ENCODE measurements around the gene PRRG4. TPM values are rescaled to one million over a fixed set of nuclear protein-coding genes. Genes with fewer than 3 reads are reported as not detected.
A peak's percentile ranks its signal among the peaks of the same experiment; 100 is the strongest.
"Not testable (repeated sequence)": the region's sequence is repeated elsewhere in the genome, so short reads cannot be mapped to it uniquely, and the experiment has no call there.

PRRG4 gene
- under 0.01 TPM for total RNA-seq

GRCh38 chr11:32829680-32830412 lies at the start of gene PRRG4:
TSS of gene PRRG4 (plus strand) at chr11:32829927. CDS start at chr11:32830530, 603 bp downstream.
- DNase-seq (ENCODE audit: low spot score in 2 of 2) (peak; percentile 48 to 59), FAIRE-seq (no peak)

- not testable (repeated sequence) for DNase-seq (ENCODE audit: low spot score in 2 of 2); FAIRE-seq
Observed at GRCh38 chr11:32780839-32781238, 48.9 kb upstream of the PRRG4 start.

GRCh38 chr11:32781721-32782120 lies 48.0 kb upstream of the PRRG4 start:
- FAIRE-seq (no peak), DNase-seq (ENCODE audit: low spot score in 2 of 2) (no peak)

- DNase-seq (ENCODE audit: low spot score in 2 of 2): no peak
- no peak for FAIRE-seq
Observed at GRCh38 chr11:32785262-32785661, 44.5 kb upstream of the PRRG4 start.

- no peak for DNase-seq (ENCODE audit: low spot score in 2 of 2)
- no peak for FAIRE-seq
Observed at GRCh38 chr11:32786811-32787210, 42.9 kb upstream of the PRRG4 start.

- FAIRE-seq (no peak), DNase-seq (ENCODE audit: low spot score in 2 of 2) (no peak)
Observed at GRCh38 chr11:32790916-32791315, 38.8 kb upstream of the PRRG4 start.

- FAIRE-seq (no peak), DNase-seq (ENCODE audit: low spot score in 2 of 2) (no peak)
Observed at GRCh38 chr11:32792111-32792947, 37.4 kb upstream of the PRRG4 start.

- DNase-seq (ENCODE audit: low spot score in 2 of 2) (peak in 1 of 2 donors; percentile 20), FAIRE-seq (peak; percentile 50)
Observed at GRCh38 chr11:32792948-32793475, 36.7 kb upstream of the PRRG4 start.

- DNase-seq (ENCODE audit: low spot score in 2 of 2): no peak
- FAIRE-seq: no peak
Observed at GRCh38 chr11:32794439-32794838, 35.3 kb upstream of the PRRG4 start, which contains the start of gene CCDC73. TSS of gene CCDC73 (minus strand) at chr11:32794662. CDS start at chr11:32760243, 34,419 bp downstream.

GRCh38 chr11:32796425-32796824 lies 33.3 kb upstream of the PRRG4 start:
- FAIRE-seq: no peak

GRCh38 chr11:32809313-32809712 lies 20.4 kb upstream of the PRRG4 start:
- no peak for FAIRE-seq
- DNase-seq (ENCODE audit: low spot score in 2 of 2): peak in 1 of 2 donors; percentile 24

More at GRCh38 chr11:32796425-32796824, 33.3 kb upstream of the PRRG4 start:
- DNase-seq (ENCODE audit: low spot score in 2 of 2): no peak

GRCh38 chr11:32817181-32817851 lies 12.4 kb upstream of the PRRG4 start:
- no peak for FAIRE-seq
- no peak for DNase-seq (ENCODE audit: low spot score in 2 of 2)

- no peak for FAIRE-seq
Observed at GRCh38 chr11:32817852-32818183, 11.9 kb upstream of the PRRG4 start.

GRCh38 chr11:32819187-32819586 lies 10.5 kb upstream of the PRRG4 start:
- FAIRE-seq: no peak
- no peak for DNase-seq (ENCODE audit: low spot score in 2 of 2)

More at GRCh38 chr11:32817852-32818183, 11.9 kb upstream of the PRRG4 start:
- DNase-seq (ENCODE audit: low spot score in 2 of 2): no peak

GRCh38 chr11:32820497-32820896 lies 9.2 kb upstream of the PRRG4 start:
- FAIRE-seq (no peak), DNase-seq (ENCODE audit: low spot score in 2 of 2) (no peak)

GRCh38 chr11:32821517-32821916 lies 8.2 kb upstream of the PRRG4 start:
- FAIRE-seq: no peak

GRCh38 chr11:32821917-32822560 lies 7.7 kb upstream of the PRRG4 start:
- no peak for DNase-seq (ENCODE audit: low spot score in 2 of 2)
- FAIRE-seq: no peak

More at GRCh38 chr11:32821517-32821916, 8.2 kb upstream of the PRRG4 start:
- DNase-seq (ENCODE audit: low spot score in 2 of 2): no peak

GRCh38 chr11:32823617-32824016 lies 6.1 kb upstream of the PRRG4 start:
- DNase-seq (ENCODE audit: low spot score in 2 of 2); FAIRE-seq: not testable (repeated sequence)

- DNase-seq (ENCODE audit: low spot score in 2 of 2) (no peak), FAIRE-seq (no peak)
Observed at GRCh38 chr11:32826113-32826512, 3.6 kb upstream of the PRRG4 start.

GRCh38 chr11:32827276-32827675 lies 2.5 kb upstream of the PRRG4 start:
- DNase-seq (ENCODE audit: low spot score in 2 of 2) (no peak), FAIRE-seq (no peak)

All from frontal cortex (tissue), 4 donors.